Aorta (tissue), 5 donors: ENCODE results near the gene RGS3. TPM values are rescaled to one million over a fixed set of nuclear protein-coding genes. Genes with fewer than 3 reads are reported as not detected.
A peak's percentile ranks its signal among the peaks of the same experiment; 100 is the strongest.

Source experiments
- ATAC-seq: fragments of 200-7000 bp; cut with Tn5 transposase; one replicate; pipeline ENCODE4 v1.9.1; 2022; ENCODE audit warnings: moderate library complexity; ENCODE audit not compliant: low FRiP score
- DNase-seq, 2 donors: peaks; one replicate each; pipeline ENCODE4 v3.0.0-alpha.2; 2020
- H3K27ac ChIP-seq, 2 donors: one replicate each; pipeline ENCODE4 v1.5.1; 2013; ENCODE audit warnings: low read length in 2 of 2, mild to moderate bottlenecking in 2 of 2, moderate library complexity in 2 of 2, control low read depth in 1 of 2, inconsistent platforms in 1 of 2, low read depth in 1 of 2
- H3K27me3 ChIP-seq, 2 donors: one replicate each; pipeline ENCODE4 v1.6.1; 2013; ENCODE audit warnings: control low read depth in 1 of 2, low read length in 1 of 2, mild to moderate bottlenecking in 1 of 2, moderate library complexity in 1 of 2; ENCODE audit not compliant: insufficient read depth in 2 of 2, control insufficient read depth in 1 of 2
- H3K36me3 ChIP-seq, 2 donors: one replicate each; pipeline ENCODE4 v1.6.1; 2013; ENCODE audit warnings: control low read depth in 1 of 2, low read length in 1 of 2, mild to moderate bottlenecking in 1 of 2; ENCODE audit not compliant: insufficient read depth in 2 of 2, control insufficient read depth in 1 of 2
- H3K4me1 ChIP-seq, 2 donors: one replicate each; pipeline ENCODE4 v1.6.1; 2013; ENCODE audit warnings: low read length in 2 of 2, control low read depth in 1 of 2, mild to moderate bottlenecking in 1 of 2, moderate library complexity in 1 of 2; ENCODE audit not compliant: insufficient read depth in 2 of 2, control insufficient read depth in 1 of 2
- H3K4me3 ChIP-seq, 2 donors: one replicate each; pipeline ENCODE4 v1.5.1; 2013; ENCODE audit warnings: low read length in 2 of 2, control low read depth in 1 of 2, mild to moderate bottlenecking in 1 of 2
- H3K9me3 ChIP-seq: one replicate; pipeline ENCODE4 v1.6.1; 2013; ENCODE audit warnings: mild to moderate bottlenecking, low read length; ENCODE audit not compliant: control insufficient read depth
- WGBS, 2 donors: extraction: QIAGEN DNeasy Blood & Tissue Kit; methylation state at CpG; one replicate each; pipeline ENCODE4 v1.1.7; 2013; 5-methylcytosine and 5-hydroxymethylcytosine counted together
- intact Hi-C, 2 donors: fragments of 100-400 bp; cut with DNase I; formaldehyde crosslinking; loops; one replicate each; pipeline versions ENCODE4 v1.14.2 to v1.15.0; 2022
- polyA plus RNA-seq, 2 donors: library from polyadenylated mRNA; stranded (reverse); fragments of 200-250 nt; gene quantifications; one replicate each; pipeline ENCODE4 v1.2.3, GENCODE V29; 2013
- total RNA-seq, 2 donors: library from RNA; stranded (reverse); fragmentation: NEBNext Ultra II Directional; extraction: Animal tissue kit (Norgen Biotek cat#: 25700); gene quantifications; one replicate each; pipeline ENCODE4 v1.2.1, GENCODE V29; 2021
- donor health status: healthy with polysubstance abuse.
- donor health status: Bipolar disorder and iron deficiency.
- donor health status: DM: no; HTN: no; CAD: no.
- donor health status: DM: no; HTN: no; CAD: no.
- donor health status: DM: yes; HTN: yes; CAD: no.

The RGS3 gene
- total and polyA plus RNA-seq, 4 donors: 74.3 to 161 (median 149) TPM

GRCh38 chr9:113556877-113557593, 93.5 kb downstream of the RGS3 start:
- no peaks in the 10 kb centered on the region for H3K36me3 ChIP-seq
- intact Hi-C loops: no loop called here
- H3K4me1 ChIP-seq: no peaks in the 10 kb centered on the region
- 94 to 95% methylated on average over 3 of the region's 3 CpGs for WGBS, 2 donors
- no peaks in the 10 kb centered on the region for H3K9me3 ChIP-seq
- ATAC-seq: no peak
- no peak overlapping the region for H3K4me3 ChIP-seq
- H3K27ac ChIP-seq: peak overlapping the region in 1 of 2 donors; percentile 43
- H3K27me3 ChIP-seq: no peaks in the 10 kb centered on the region
- DNase-seq: peak in 1 of 2 donors; percentile 7

GRCh38 chr9:113558632-113559502, 95.3 kb downstream of the RGS3 start:
- DNase-seq: peak; percentile 93
- Histone ChIP-seq H3K27ac (peak overlapping the region in 1 of 2 donors; percentile 65), H3K4me1 (peaks cover 0 to under 1% of the 10 kb centered on the region in 2 donors), H3K27me3 (no peaks in the 10 kb centered on the region), H3K36me3 (no peaks in the 10 kb centered on the region), H3K4me3 (no peak overlapping the region), H3K9me3 (no peaks in the 10 kb centered on the region)
- ATAC-seq: peak; percentile 92
- 5 to 8% methylated on average over 7 of the region's 7 CpGs for WGBS, 2 donors
- intact Hi-C loops: no loop called here

DNA sequence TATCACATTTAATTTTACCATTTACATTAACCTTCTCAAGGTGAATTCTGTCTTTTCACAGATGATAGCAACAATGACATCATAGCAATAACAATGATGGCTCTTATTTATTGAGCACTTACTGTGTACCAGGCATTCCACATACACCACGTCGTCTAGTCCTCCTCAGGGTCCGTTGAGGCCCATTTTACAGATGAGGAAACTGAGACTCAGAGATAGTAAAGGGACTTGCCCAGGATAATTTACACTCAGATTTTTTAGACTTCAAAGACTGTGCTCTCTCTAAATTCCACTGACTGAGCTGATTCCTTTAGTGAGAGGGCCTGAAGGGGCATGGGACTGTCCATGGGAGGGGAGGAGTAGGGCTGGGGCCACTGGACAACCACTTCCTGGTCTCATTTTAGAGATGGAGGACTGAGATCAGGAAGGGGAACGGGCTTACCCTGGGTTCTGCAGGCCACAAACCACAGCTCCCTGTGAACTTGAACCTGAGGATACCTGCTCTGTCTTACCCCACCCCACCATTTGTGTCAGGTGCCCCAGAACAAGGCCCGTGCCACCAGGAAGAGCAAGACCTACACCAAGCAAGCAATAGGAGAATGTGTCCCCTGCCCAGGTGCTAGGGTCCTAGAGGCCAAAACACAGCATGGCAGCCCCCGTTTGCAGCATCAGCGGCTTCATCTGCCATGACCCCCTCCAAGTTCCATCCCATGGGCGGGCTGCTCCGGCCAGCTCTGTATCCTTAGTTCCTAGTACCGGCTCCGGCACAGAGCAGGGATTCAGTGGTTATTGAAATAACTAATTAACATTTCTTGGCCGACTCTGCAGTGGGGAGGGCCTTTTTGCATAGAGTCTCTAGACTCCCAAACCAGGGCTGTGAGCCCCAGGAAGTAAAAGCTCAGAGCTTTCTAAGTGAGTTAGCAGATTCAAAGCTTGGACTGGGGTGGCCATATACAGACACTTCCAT, 96.6 kb downstream of the RGS3 start:
- Histone ChIP-seq H3K27me3 (no peaks in the 10 kb centered on the region), H3K4me3 (no peak overlapping the region), H3K4me1 (peaks cover 0 to 2% of the 10 kb centered on the region in 2 donors), H3K27ac (no peak overlapping the region), H3K9me3 (no peaks in the 10 kb centered on the region), H3K36me3 (no peaks in the 10 kb centered on the region)
- intact Hi-C loops: no loop called here
- 91 to 93% methylated on average over 12 of the region's 12 CpGs for WGBS, 2 donors
- DNase-seq (peak; percentile 37 to 72), ATAC-seq (no peak)

GRCh38 chr9:113562653-113563381, 99.3 kb downstream of the RGS3 start:
- H3K27me3 ChIP-seq: no peaks in the 10 kb centered on the region
- 12 to 22% methylated on average over 2 of the region's 2 CpGs for WGBS, 2 donors
- intact Hi-C loops: no loop called here
- no peak for ATAC-seq
- H3K4me3 ChIP-seq: no peak overlapping the region
- DNase-seq: peak; percentile 9 to 46
- no peaks in the 10 kb centered on the region for H3K9me3 ChIP-seq
- H3K27ac ChIP-seq: no peak overlapping the region
- peaks cover 3 to 4% of the 10 kb centered on the region in 2 donors for H3K4me1 ChIP-seq
- H3K36me3 ChIP-seq: no peaks in the 10 kb centered on the region

DNA sequence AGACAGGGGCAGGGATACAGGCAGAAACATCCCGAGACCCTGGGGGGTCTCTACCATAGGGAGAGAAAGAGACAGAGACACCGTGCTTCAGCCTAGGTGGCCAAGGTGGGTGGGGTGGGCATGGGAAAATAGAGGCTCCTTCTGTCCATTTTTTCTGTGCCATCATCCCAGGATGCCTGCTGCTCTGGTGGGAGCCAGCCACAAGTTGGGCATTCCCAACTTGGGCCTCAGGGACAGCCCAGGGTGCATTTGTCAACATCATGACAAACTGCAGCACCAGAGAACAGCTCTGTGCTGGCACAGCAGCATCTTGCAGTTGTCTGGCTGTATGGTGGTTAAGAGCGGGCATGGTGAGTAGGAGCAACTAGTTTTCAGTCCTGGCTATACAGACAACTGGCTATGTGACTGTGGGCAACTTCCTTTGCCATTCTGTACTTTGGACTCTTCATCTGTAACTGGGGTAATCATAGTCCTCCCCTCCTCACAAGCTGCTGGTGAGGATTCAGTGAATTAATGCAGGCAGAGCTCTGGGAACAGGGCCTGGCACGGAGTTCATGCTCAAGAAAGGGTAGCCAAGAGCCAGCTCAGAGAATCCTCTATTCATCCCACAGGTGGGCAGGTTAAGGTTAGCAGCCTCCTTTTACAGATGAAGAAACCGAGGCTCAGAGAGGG, 100.4 kb downstream of the RGS3 start:
- Histone ChIP-seq H3K27me3 (no peaks in the 10 kb centered on the region), H3K27ac (peak overlapping the region in 1 of 2 donors; percentile 23), H3K4me1 (peaks cover 3 to 6% of the 10 kb centered on the region in 2 donors), H3K36me3 (no peaks in the 10 kb centered on the region), H3K9me3 (no peaks in the 10 kb centered on the region), H3K4me3 (no peak overlapping the region)
- peak; percentile 33 to 41 for DNase-seq
- ATAC-seq: no peak
- intact Hi-C loops: no loop called here
- 69 to 72% methylated on average over 5 of the region's 5 CpGs for WGBS, 2 donors

GRCh38 chr9:113564498-113565237, 101.1 kb downstream of the RGS3 start:
- peak; percentile 90 to 91 for DNase-seq
- Histone ChIP-seq H3K27me3 (no peaks in the 10 kb centered on the region), H3K27ac (peak overlapping the region; percentile 32 to 89), H3K4me3 (peak overlapping the region; percentile 31 to 66), H3K36me3 (no peaks in the 10 kb centered on the region), H3K4me1 (peaks cover 3 to 6% of the 10 kb centered on the region in 2 donors), H3K9me3 (no peaks in the 10 kb centered on the region)
- intact Hi-C loops: loop anchor here in 1 of 2 donors (5.0 kb wide), 2 partner anchors 42 to 107 kb away; no protein-coding TSS in a partner anchor
- peak; percentile 85 for ATAC-seq
- WGBS, 2 donors: 5 to 13% methylated on average over 19 to 20 of the region's 20 CpGs
